Stimulated activated CD8-positive, alpha-beta memory T cell treated with anti-CD3 and anti-CD28 coated beads, Interleukin-4, amount 100 ng/mL, for 48 hours (primary cell): ENCODE measurements around the gene PLA2G6.
"Not testable (repeated sequence)": the region's sequence is repeated elsewhere in the genome, so short reads cannot be mapped to it uniquely, and the experiment has no call there.

ENCODE experiments used
- DNase-seq: peaks from one replicate; pipeline ENCODE4 v3.0.0-alpha.2; 2020

PLA2G6 gene

GRCh38 chr22:38191055-38191454, 9.4 kb upstream of the PLA2G6 start:
- no peak for DNase-seq

DNA sequence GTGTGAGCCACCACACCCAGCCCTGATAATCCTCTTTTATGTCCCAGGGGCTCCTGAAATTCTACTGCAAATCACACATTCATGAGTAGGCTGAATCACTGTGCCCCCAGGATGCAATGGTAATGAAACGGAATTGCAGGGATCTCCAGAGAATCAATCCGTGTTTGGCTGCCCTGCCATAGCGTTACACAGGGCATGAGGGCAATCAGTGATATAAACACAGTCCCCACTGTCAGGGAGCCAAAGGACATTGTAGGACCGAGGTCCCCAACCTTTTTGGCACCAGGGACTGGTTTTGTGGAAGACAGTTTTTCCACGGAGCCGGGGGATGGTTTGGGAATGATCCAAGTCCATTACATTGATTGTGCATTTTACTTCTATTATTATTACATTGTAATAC, 9.0 kb upstream of the PLA2G6 start:
- DNase-seq = no peak

DNA sequence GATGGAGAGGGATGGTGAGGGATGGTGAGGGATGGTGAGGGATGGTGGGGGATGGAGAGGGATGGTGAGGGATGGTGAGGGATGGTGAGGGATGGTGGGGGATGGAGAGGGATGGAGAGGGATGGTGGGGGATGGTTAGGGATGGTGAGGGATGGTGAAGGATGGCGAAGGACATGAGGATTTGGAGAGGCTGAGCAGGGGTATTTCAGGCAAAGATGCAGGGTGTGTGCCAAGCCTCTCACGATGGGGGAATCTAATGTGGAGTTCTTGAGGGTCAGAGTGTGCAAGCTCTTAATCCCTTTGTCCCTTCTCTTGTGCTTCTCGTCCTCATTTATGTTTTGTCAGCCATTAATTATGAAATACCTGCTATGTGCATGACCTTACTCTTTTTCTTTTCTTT, 7.5 kb upstream of the PLA2G6 start:
- no peak for DNase-seq

- DNase-seq = no peak
Measured at GRCh38 chr22:38187413-38188212, 6.0 kb upstream of the PLA2G6 start.

GRCh38 chr22:38186429-38186828, 4.8 kb upstream of the PLA2G6 start:
- no peak for DNase-seq

GRCh38 chr22:38184788-38185187, 3.2 kb upstream of the PLA2G6 start:
- no peak for DNase-seq

- no peak for DNase-seq
Measured at GRCh38 chr22:38180841-38181452, 683 bp downstream of the PLA2G6 start.

DNA sequence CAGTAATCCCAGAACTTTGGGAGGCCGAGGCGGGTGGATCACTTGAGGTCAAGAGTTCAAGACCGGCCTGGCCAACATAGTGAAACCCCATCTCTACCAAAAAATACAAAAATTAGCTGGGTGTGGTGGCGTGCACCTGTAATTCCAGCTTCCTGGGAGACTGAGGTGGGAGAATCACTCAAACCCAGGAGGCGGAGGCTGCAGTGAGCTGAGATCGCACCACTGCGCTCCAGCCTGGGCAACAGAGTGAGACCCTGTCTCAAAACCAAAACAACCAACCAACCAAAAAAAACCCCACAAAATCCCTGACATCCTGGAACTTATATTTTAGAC, 3.1 kb downstream of the PLA2G6 start:
- not testable (repeated sequence) for DNase-seq

DNA sequence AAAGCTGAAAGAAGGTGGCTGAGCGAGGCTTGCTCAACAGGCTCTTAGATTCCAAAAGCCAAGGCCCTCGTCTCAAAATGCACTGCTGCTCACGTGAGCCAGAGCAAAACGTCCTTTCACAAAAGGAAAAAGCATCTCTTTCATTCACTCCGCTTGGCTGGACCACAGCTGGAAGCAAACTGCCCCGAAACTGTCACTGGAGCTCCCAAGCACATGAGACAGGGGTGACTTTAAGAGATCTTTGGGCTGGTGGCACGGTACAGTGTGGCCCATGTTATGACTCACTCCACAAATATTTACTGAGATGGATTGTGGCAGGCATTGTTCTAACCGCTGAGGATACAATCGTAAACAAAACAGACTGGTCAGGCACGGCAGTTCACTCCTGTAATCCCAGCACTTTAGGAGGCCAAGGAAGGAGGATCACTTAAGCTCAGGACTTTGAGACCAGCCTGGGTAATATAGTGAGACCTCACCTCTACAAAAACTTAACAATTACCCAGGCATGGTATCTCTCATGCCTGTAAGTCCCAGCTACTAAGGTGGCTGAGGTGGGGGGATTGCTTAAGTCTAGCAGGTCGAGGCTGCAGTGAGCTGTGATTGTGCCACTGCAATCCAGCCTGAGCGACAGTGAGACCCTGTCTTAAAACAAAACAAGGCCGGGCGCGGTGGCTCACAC, 3.6 kb downstream of the PLA2G6 start:
- no peak for DNase-seq

DNA sequence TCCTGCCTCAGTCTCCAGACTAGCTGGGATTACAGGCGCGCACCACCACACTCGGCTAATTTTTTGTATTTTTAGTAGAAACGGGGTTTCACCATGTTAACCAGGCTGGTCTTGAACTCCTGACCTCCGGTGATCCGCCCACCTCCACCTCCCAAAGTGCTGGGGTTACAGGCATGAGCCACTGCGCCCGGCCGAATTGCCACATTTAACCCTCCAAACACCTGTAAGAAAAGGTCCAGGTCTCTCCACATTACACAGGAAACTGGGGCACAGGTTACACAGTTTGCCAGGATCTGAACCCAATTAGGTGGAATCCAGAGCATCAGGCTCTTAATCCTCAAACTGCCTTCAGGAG, 4.1 kb downstream of the PLA2G6 start:
- not testable (repeated sequence) for DNase-seq

- no peak for DNase-seq
Measured at GRCh38 chr22:38177044-38177443, 4.6 kb downstream of the PLA2G6 start.

GRCh38 chr22:38176170-38176741, 5.4 kb downstream of the PLA2G6 start:
- no peak for DNase-seq

DNA sequence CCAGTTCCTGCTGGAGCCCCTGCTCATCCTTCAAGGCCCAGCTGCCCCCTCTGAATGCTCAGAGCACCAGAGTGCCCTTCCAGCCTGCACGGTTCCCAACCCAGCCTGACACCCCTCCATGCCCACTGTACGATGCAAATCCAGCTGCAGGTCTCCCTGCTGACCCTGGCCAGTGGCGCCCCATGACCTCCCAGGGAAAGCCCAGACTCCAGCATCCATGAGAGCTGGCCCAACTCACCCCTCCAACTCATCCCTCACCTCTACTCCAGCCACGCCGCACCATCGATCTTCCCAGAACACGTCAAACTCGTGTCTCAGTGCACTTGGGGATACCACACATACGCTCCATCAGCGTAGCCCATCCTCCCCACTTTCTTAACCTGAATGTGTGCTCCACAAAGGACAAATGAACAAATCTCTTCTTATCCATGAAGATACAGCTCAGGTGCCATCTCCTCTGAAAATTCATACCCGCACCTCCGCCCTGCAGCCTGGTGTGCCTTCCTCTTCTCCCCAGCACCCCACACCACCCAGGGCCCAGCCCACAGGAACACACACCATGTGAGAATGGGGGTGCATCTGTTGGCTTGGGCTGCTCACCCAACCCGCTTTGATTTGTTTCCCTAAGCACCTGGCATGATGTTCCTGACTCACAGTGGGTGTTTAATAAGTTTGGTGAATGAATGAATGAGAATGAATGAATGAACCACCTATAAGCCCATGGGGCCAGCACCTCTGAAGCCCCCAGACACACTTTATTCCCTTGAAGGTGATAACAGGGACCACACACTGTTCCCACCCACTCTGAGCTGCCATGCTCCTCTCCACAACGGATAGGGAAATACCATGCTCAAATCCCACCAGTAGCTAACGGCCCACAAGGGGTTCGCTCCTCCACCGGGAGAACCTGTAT, 6.2 kb downstream of the PLA2G6 start:
- no peak for DNase-seq

- DNase-seq = no peak
Measured at GRCh38 chr22:38174626-38175025, 7.0 kb downstream of the PLA2G6 start.

DNA sequence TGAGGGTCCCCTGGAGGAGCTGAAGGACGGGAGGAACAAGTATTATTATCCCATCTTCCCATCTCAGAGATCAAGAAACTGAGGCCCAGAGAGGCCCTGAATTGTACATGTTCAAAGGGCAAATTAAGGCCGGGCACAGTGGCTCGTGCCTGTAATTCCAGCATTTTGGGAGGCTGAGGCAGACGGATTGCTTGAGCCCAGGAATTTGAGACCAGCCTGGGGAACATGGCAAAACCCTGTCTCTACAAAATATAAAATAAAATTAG, 8.1 kb downstream of the PLA2G6 start:
- no peak for DNase-seq

DNA sequence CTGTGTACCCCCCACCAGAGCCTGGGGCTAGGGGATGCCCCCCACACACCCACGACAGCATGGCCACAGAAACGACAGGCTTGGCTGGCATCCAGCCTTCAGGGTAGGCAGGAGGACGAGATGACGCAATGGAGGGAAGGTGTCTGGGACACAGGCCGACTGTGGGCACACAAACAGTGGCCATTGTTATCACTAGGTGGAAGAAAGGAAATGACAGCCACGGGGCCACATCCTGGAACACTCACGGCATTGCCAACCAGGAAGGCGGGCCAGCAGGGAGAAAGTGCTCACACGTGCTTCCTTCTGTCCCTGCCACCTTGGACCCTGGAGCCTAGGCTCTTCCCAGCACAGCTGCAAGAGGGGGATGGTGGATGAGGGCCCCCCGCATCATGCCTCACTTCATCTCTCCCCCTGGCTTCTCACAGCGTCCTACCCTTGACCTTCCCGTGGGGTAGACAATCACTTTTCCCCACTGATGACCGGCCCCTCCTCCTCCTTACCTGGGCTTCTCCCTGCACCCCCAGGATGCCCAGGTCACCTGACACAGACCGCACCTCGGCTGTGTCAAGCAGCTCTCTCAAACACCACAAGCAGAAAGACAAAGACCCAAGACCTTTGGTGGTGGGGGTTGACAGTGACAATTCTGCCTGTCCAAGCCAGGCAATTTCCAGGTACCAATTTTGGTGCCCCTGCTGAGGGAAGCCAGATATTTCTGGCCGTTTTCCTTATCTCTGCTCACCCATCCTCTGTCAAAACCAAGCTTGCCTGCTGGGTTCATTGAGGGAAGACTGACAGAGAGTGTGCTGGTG, 8.6 kb downstream of the PLA2G6 start:
- DNase-seq = peak; percentile 49

DNA sequence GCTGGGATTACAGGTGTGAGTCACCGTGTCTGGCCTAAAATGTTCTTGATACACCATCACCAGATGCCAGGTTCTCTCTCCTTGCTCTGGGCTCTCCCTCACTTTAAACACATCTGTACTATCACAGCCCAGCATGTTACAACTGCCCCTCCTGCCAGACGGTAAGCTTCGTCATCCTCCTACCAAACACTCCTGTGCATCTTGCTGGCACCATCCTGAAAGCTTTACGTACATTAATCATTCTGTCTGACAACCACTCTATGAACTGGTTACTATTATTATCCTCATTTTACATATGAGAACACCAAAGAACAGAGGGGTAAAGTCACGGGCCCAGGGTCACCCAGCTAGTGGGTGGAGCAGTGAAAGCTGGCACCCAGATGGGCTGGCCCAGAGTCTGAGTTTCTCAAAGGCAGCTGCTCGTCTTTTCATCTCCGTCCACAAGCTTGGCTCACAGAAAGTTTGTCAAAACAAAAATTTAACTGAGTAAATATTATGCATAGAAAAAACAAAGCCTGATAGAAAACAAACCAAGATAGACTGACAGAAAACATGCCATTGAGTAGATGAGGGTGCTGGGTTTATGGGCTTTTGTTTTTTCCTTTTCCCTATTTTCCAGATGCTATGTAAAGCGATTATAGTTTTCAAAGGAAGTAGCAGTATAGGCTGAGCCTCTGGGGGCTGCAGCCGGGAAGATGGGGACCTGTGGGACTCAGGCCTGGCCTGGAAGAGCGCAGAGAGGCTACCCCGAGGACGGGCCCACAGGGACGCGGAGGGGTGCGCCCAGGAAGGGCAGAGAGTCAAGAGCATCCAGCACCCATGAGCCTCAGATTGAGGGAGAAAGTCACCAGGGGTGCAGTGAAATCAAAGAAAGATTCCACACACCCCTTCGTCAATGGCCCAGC, 9.5 kb downstream of the PLA2G6 start:
- DNase-seq = no peak

- DNase-seq = no peak
Measured at GRCh38 chr22:38170469-38170868, 11.2 kb downstream of the PLA2G6 start.

DNA sequence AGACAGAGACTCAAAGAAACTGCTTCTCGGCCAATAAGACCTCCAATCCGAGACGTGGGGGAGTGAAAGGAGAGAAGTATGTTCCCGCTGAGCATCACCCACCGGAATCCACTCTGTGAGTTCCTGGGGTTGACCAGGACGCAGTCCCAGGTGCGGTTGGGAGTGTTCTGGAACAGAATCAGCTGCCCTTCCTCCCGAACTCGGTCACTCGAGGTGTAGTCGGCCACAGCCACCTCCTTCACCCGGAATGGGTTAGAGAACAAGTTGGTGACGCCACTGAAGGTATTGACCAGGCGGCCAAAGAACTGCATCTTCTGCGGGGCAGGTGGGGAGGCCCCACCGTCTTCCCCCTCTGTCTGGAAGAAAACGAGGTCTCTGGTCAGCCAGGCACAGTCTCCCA, 12.5 kb downstream of the PLA2G6 start:
- DNase-seq = no peak

GRCh38 chr22:38167988-38168407, 13.6 kb downstream of the PLA2G6 start:
- no peak for DNase-seq

DNA sequence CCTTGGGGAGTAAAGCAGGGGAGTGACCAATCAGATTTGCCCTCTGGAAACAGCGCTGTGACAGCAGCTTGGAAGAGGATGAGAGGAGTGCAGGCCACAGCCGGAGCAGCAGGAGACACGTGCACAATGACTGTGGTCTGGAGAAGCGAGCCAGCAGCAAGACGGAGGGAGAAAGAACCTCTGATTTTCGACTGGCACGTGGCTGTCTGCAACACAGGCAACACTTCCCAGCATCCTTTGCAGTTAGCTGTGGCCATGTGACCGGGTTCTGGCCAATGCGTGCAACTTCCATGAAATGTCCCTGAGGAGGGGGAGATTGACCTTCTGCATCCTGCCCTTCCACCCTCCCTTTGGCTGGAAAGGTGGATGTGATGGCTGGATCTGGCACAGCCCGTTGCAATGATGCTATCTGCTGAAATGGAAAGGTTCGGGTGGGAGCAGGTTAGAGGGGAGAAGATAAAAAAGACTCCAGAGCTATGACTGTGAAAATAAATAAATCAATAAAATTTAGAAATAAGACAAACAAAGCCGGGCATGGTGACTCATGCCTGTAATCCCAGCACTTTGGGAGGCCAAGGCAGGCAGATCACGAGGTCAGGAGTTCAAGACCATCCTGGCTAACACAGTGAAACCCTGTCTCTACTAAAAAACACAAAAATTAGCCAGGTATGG, 15.6 kb downstream of the PLA2G6 start:
- no peak for DNase-seq
